Neural crest cell (in vitro differentiated cells): ENCODE data around the gene SHROOM3. TPM values are rescaled to one million over a fixed set of nuclear protein-coding genes. Genes with fewer than 3 reads are reported as not detected.
A peak's percentile ranks its signal among the peaks of the same experiment; 100 is the strongest.

ENCODE experiments used
- DNase-seq: peaks from one replicate; pipeline ENCODE4 v3.0.0; 2021; ENCODE audit warnings: low read depth, mixed read lengths, low spot score
- H3K27ac Mint-ChIP-seq: one replicate; pipeline ENCODE4 v1.8.0; 2021; ENCODE audit warnings: mild to moderate bottlenecking, mixed read lengths; ENCODE audit not compliant: unreplicated experiment
- H3K27me3 Mint-ChIP-seq: 2 replicates; pipeline ENCODE4 v1.8.0; 2021; ENCODE audit warnings: low read depth, mild to moderate bottlenecking, mixed read lengths
- H3K36me3 Mint-ChIP-seq: 2 replicates; pipeline ENCODE4 v1.8.0; 2021; ENCODE audit warnings: low read depth, mild to moderate bottlenecking, mixed read lengths
- H3K4me1 Mint-ChIP-seq: 2 replicates; pipeline ENCODE4 v1.8.0; 2021; ENCODE audit warnings: mixed read lengths
- H3K4me3 Mint-ChIP-seq: one replicate; pipeline ENCODE4 v1.8.0; 2021; ENCODE audit warnings: mild to moderate bottlenecking, mixed read lengths
- H3K9me3 Mint-ChIP-seq: 2 replicates; pipeline ENCODE4 v1.8.0; 2021; ENCODE audit warnings: mixed read lengths
- CTCF ChIP-seq: fragments of 200-600 bp; sonication (generic); conservative IDR thresholded peaks from 2 replicates; pipeline ENCODE4 v1.5.0; 2021; ENCODE audit warnings: antibody characterized with exemption, mild to moderate bottlenecking
- total RNA-seq: library from RNA; stranded (reverse); gene quantifications from 2 replicates; pipeline ENCODE4 v1.2.1, GENCODE V29; 2021

Gene SHROOM3
- total RNA-seq, 1 donor from 2014 or later, result 40.1 TPM

GRCh38 chr4:76543378-76543777 lies 108.3 kb downstream of the SHROOM3 start:
- Mint-ChIP-seq H3K27me3 (no peaks in the 10 kb centered on the region), H3K36me3 (no peaks in the 10 kb centered on the region), H3K9me3 (no peaks in the 10 kb centered on the region), H3K4me3 (no peak overlapping the region), H3K4me1 (peaks cover 47% of the 10 kb centered on the region), H3K27ac (no peak overlapping the region)
- TF ChIP-seq CTCF, result no peak
- no peak for DNase-seq

DNA sequence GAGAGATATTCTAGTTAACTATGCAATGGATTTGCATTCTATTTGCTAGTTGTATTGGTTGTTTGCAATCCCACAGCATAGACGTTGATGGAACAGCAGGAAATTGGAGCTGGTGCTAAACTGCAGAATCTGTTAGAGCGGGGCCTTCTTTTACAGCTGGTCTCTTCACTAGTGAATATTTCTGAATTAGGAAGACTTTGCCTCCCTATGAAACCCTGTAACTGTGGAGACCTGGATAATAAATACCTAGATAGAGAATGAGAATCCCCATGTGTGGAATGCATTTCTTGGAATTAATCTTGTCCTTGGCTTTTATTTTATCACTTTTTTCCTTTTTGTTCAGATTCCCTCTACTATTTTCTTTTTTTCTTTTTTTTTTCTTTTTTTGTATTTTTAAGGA lies 109.7 kb downstream of the SHROOM3 start:
- TF ChIP-seq CTCF, result no peak
- peaks cover 47% of the 10 kb centered on the region for H3K4me1 Mint-ChIP-seq
- H3K9me3 Mint-ChIP-seq, result no peaks in the 10 kb centered on the region
- H3K4me3 Mint-ChIP-seq, result no peak overlapping the region
- no peaks in the 10 kb centered on the region for H3K36me3 Mint-ChIP-seq
- no peak overlapping the region for H3K27ac Mint-ChIP-seq
- no peak for DNase-seq
- H3K27me3 Mint-ChIP-seq, result no peaks in the 10 kb centered on the region

DNA sequence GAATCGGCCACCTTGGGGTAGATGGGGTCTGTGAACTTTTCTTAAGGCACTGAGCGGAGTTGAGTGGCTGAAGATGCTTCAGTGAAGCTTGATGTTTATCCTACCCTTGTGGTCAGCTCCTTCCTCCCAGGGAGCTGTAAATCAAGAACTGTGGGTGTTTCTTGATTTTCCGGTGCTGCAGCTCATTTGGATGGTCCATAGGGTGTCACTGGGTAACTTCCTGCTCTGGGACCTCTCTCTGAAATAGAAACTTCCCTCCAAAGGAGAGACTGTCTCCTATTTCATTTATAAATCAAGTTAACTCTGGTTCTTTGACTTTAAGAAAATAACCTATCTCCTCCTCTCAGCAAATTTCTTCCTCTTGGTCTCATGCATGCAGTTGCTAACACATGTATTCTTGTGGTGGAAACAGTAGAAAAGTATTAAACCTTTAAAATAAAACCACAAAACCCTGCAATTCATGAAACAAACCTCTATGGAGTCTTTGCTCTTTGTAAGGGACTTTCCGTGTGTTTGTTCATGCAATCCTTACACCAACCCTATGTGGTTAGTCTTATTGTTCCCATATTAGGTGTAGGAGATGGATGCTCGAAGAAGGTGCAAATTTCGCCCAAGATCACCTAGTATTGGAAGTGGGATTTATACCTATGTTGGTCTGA lies 110.3 kb downstream of the SHROOM3 start:
- Mint-ChIP-seq H3K4me1 (peaks cover 45% of the 10 kb centered on the region), H3K27ac (no peak overlapping the region), H3K36me3 (peaks cover 3% of the 10 kb centered on the region), H3K27me3 (no peaks in the 10 kb centered on the region), H3K4me3 (no peak overlapping the region), H3K9me3 (peaks cover 3% of the 10 kb centered on the region)
- TF ChIP-seq CTCF, result no peak
- no peak for DNase-seq

DNA sequence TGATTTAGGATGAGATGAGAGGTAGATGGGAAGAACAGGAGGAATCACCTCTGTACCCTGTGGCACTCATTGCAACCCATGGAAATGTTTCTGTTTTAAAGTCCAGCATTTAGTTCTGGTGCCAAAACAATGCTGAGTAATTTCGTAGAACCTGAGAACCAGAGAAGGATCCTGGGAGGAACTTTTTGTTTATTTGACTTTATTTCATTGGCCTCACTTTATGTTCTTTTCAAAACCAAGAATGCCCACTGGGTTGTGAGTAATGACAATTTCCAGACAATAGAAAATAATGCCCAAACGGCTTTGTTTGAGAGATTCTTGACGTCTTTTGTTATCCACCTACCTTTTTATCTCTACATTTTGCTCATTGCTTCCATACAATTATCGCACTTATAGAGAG lies 111.3 kb downstream of the SHROOM3 start:
- no peaks in the 10 kb centered on the region for H3K27me3 Mint-ChIP-seq
- peaks cover 39% of the 10 kb centered on the region for H3K4me1 Mint-ChIP-seq
- peak overlapping the region; percentile 82 for H3K27ac Mint-ChIP-seq
- no peak for TF ChIP-seq CTCF
- H3K36me3 Mint-ChIP-seq, result peaks cover 4% of the 10 kb centered on the region
- peaks cover 4% of the 10 kb centered on the region for H3K9me3 Mint-ChIP-seq
- H3K4me3 Mint-ChIP-seq, result no peak overlapping the region
- no peak for DNase-seq

DNA sequence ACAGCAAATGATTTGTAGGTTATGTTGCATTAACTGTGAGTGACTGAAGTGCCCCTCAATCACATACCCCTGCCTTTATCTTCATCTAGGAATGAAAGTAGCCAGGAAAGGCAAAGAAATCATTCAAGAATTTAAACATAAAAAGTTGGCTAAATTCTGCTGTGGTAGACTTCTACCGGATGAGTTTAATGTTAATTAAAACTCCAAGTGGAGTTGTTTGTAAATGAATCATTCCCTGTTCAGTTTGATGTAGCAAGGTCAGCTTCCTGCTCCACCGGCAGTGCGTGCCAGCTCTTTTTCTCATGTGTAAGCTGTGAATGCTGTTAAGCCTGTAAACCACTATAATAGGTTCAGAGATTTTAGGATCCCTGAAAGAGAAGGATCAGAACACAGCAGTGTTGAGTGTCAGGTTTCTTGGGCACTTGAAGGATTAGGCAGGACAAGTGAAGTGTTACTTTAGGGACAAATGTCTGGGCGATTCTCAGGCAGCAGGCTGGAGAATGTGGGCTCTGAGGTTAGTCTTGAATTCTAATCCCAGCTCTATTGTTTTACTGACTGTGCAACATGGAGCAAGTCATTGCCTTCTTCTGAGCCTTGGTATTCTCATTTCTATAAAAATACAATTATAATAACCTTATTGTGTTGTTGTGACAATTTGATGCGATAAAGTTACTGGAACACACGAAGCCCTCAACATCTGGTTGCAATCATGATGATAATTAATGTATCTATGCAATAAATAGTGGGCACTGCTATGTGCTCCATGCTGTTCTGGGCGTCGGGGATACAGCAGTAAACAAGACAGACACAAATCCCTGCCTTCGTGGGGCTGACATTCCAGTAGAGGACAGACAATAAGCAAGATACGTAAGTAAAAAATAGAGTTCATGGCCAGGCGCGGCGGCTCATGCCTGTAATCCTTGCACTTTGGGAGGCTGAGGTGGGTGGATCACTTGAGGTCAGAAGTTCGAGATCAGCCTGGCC lies 112.0 kb downstream of the SHROOM3 start:
- Mint-ChIP-seq H3K36me3 (peaks cover 4% of the 10 kb centered on the region), H3K27ac (peak overlapping the region; percentile 5), H3K4me1 (peaks cover 36% of the 10 kb centered on the region), H3K9me3 (peaks cover 4% of the 10 kb centered on the region), H3K27me3 (no peaks in the 10 kb centered on the region), H3K4me3 (no peak overlapping the region)
- no peak for DNase-seq
- no peak for TF ChIP-seq CTCF
